HFFc6 (cell line): ENCODE results near the gene ST3GAL5. TPM values are rescaled to one million over a fixed set of nuclear protein-coding genes. Genes with fewer than 3 reads are reported as not detected.

ENCODE experiments used
- DNase-seq: peaks from one replicate; pipeline ENCODE4 v3.0.0-alpha.2; 2018
- H3K27ac Mint-ChIP-seq: 2 replicates; pipeline ENCODE4 v1.8.0; 2020; ENCODE audit warnings: mild to moderate bottlenecking, mixed read lengths
- H3K27me3 Mint-ChIP-seq: 2 replicates; pipeline ENCODE4 v1.8.0; 2021; ENCODE audit warnings: mild to moderate bottlenecking, moderate library complexity, mixed read lengths; ENCODE audit not compliant: insufficient read depth
- H3K36me3 Mint-ChIP-seq: 2 replicates; pipeline ENCODE4 v1.8.0; 2021; ENCODE audit warnings: low read depth, mixed read lengths
- H3K4me1 Mint-ChIP-seq: 2 replicates; pipeline ENCODE4 v1.8.0; 2020; ENCODE audit warnings: low read depth, mixed read lengths
- H3K4me3 Mint-ChIP-seq: 2 replicates; pipeline ENCODE4 v1.8.0; 2020; ENCODE audit warnings: mild to moderate bottlenecking, moderate library complexity, mixed read lengths
- H3K9me3 Mint-ChIP-seq: 2 replicates; pipeline ENCODE4 v1.8.0; 2020; ENCODE audit warnings: mild to moderate bottlenecking, mixed read lengths
- CTCF ChIP-seq: fragments of 200-600 bp; sonication (generic); IDR thresholded peaks from 2 replicates; pipeline ENCODE4 v1.5.0; 2021; ENCODE audit warnings: antibody characterized with exemption, mild to moderate bottlenecking
- total RNA-seq, 6 experiments: library from RNA; stranded (reverse); fragmentation: NEBNext Ultra II Directional; extraction: Animal tissue kit (Norgen Biotek cat#: 25700); gene quantifications; 2 replicates in 1 of 6; 3 replicates in 5 of 6; pipeline ENCODE4 v1.2.3, GENCODE V29; 2021

ST3GAL5 gene
- total RNA-seq, 6 experiments from 2014 or later, result 12.7 to 17.4 (median 15.2) TPM

DNA sequence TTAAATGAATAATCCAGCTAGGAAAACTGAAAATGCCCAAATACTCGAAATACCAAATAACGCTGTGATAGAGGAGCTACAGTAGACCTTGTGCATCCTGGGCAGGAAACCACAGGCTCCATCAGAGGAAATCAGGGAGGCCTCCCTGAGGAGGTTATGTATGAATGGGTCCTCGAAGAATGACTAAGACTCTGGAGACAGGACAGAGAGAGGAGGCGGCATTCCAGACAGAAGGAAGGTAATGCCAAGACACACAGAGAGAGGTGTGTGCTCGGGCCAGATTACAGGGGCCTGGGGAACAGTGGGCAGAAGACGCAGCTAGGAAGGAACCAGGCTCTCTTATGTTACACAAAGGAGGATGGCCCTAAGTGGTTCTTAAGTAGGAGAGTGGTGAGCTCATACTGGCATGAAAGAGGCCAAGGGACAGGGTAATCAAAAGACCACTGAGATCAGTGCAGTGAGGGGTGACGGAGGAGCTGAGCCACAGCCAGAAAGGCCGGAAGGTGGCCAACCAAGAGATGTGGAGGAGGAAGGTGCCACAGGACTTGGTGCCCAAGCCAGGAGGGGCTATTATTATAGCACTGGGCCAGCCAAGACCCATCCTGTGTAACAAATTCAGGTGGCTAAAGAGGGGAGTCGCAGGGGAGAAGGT lies 9.9 kb downstream of the ST3GAL5 start:
- Mint-ChIP-seq H3K36me3 (peaks cover 27% of the 10 kb centered on the region), H3K27me3 (peaks cover 2% of the 10 kb centered on the region; the same call in 1 of the 2 replicates), H3K27ac (no peak overlapping the region; the same call in 1 of the 2 replicates), H3K4me3 (no peak overlapping the region), H3K9me3 (peaks cover 19% of the 10 kb centered on the region), H3K4me1 (peaks cover 26% of the 10 kb centered on the region)
- DNase-seq, result no peak
- no peak for TF ChIP-seq CTCF

DNA sequence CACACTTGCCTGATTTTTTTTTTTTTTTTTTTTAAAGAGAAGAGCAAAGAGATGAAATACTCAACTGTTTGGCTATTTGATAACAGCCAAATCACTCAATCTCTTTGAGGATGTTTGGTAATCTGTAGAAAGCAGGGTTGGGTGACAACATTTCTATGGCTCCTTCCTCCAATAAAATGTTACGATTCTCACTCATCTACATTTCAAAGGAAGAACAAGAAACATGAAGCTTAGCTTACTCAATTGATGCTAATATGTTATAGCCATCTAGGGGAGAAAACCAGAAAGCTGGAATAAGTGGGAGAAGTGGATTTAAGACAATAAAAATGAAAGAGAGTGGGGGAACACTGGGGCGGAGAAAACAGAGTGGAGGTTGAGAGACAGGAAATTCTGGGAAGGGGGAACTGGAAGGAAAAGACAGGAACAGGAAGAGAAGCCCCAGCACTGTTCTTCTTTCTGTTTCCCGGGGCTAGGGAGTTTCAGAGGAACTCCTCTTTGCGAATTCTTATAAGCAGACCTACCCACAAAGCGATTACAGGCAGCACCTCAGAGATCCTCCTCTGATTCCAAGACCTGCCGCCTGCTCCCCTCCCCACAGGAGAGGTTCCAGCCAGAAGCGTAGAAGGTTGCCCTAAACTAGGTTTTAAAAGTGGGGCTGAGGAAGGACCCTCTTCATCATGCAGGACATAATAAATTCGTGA lies 13.3 kb downstream of the ST3GAL5 start:
- Mint-ChIP-seq H3K9me3 (no peaks in the 10 kb centered on the region), H3K4me1 (peaks cover 33% of the 10 kb centered on the region), H3K27me3 (peaks cover 6% of the 10 kb centered on the region), H3K4me3 (no peak overlapping the region), H3K27ac (no peak overlapping the region), H3K36me3 (0 out of 2 replicates have a peak, but pooled peaks cover 4% of the 10 kb centered on the region)
- DNase-seq, result no peak
- no peak for TF ChIP-seq CTCF

- Mint-ChIP-seq H3K27me3 (peaks cover 5% of the 10 kb centered on the region), H3K36me3 (peaks cover 8% of the 10 kb centered on the region; the same call in 1 of the 2 replicates), H3K4me1 (peaks cover 27% of the 10 kb centered on the region), H3K4me3 (no peak overlapping the region), H3K27ac (no peak overlapping the region), H3K9me3 (no peaks in the 10 kb centered on the region)
- TF ChIP-seq CTCF, result peak; percentile 47
- no peak for DNase-seq
These were observed 15.1 kb downstream of the ST3GAL5 start for GRCh38 chr2:85873679-85874078.

GRCh38 chr2:85872536-85873161 lies 16.1 kb downstream of the ST3GAL5 start:
- H3K27me3 Mint-ChIP-seq, result peaks cover 4% of the 10 kb centered on the region; the same call in 1 of the 2 replicates
- peaks cover 13% of the 10 kb centered on the region; the same call in 1 of the 2 replicates for H3K36me3 Mint-ChIP-seq
- DNase-seq, result no peak
- no peak overlapping the region for H3K27ac Mint-ChIP-seq
- peaks cover 17% of the 10 kb centered on the region for H3K4me1 Mint-ChIP-seq
- H3K9me3 Mint-ChIP-seq, result no peaks in the 10 kb centered on the region
- TF ChIP-seq CTCF, result no peak
- H3K4me3 Mint-ChIP-seq, result no peak overlapping the region

DNA sequence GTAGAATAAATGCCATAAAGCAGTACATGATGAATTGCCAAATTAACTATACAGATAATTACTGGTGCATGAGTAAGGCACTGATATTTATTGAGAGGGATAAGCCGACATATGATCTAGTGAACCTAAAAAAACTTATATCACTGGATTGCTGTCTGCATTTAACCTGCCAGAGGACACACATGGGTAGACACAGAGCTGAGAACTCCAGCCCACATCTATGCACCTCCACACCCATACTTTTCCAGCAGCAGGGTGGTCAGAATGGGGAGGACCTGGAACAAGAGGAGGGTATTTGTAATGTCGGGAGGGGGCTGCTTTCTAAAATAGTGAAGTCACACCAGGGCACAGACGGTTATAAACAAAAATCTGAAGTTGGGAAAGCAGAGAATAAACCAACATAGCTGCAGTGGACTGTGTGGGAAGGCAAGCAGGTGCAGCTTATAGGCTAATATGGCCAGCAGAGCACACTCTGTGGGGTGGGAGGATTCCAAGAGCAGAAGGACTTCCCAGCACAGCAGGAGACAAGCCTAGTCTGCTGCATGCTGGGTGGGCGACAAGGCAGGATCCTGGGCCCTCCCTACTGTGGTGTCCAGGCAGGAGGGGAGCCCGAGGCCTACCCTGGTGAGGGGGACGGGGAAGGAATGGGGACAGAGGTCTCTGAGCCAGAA lies 17.2 kb downstream of the ST3GAL5 start:
- DNase-seq, result no peak
- no peaks in the 10 kb centered on the region for H3K9me3 Mint-ChIP-seq
- no peak for TF ChIP-seq CTCF
- peaks cover 9% of the 10 kb centered on the region; the same call in 1 of the 2 replicates for H3K36me3 Mint-ChIP-seq
- H3K27me3 Mint-ChIP-seq, result peaks cover 6% of the 10 kb centered on the region
- peaks cover 7% of the 10 kb centered on the region for H3K4me1 Mint-ChIP-seq
- H3K4me3 Mint-ChIP-seq, result no peak overlapping the region
- no peak overlapping the region for H3K27ac Mint-ChIP-seq
